Right renal cortex interstitium (tissue), 3 donors: ENCODE results near the gene OR52N2. TPM values are rescaled to one million over a fixed set of nuclear protein-coding genes. Genes with fewer than 3 reads are reported as not detected.

Source experiments
- polyA plus RNA-seq, 3 donors: library from polyadenylated mRNA; unstranded; fragments of 120-200 nt; gene quantifications; one replicate each; pipeline ENCODE4 v1.2.1, GENCODE V29; 2013; ENCODE audit not compliant: insufficient read length in 3 of 3

Gene OR52N2
- polyA plus RNA-seq, 3 donors = not detected

Other genes starting within 250 kb of the OR52N2 start
- gene OR52B6, start 228.0 kb upstream of the OR52N2 start, polyA plus RNA-seq = not detected
- 10 to 100 TPM; 15.8 to 64.3 (median 50.1) TPM for gene TRIM6, start 212.3 kb upstream of the OR52N2 start, polyA plus RNA-seq
- gene TRIM34, start 183.9 kb upstream of the OR52N2 start, polyA plus RNA-seq = 10 to 100 TPM in 1 of 3 donors, 1 to 10 TPM in 2; 6.7 to 11.4 (median 8.8) TPM
- gene TRIM5, start 123.8 kb upstream of the OR52N2 start, polyA plus RNA-seq = 10 to 100 TPM; 35.7 to 44.1 (median 44.0) TPM
- 1 to 10 TPM; 7.0 to 9.9 (median 7.3) TPM for gene TRIM22, start 119.1 kb upstream of the OR52N2 start, polyA plus RNA-seq
- gene OR56B1, start 72.5 kb upstream of the OR52N2 start, polyA plus RNA-seq = not detected
- gene OR52N4, start 54.7 kb upstream of the OR52N2 start, polyA plus RNA-seq = not detected
- not detected for gene OR52N5, start 25.6 kb upstream of the OR52N2 start, polyA plus RNA-seq
- gene OR52N1, start 17.7 kb upstream of the OR52N2 start, polyA plus RNA-seq = not detected
- not detected for gene OR52E6, start 33.0 kb downstream of the OR52N2 start, polyA plus RNA-seq
- gene OR52E8, start 48.8 kb downstream of the OR52N2 start, polyA plus RNA-seq = not detected
- not detected for gene OR52E4, start 71.7 kb downstream of the OR52N2 start, polyA plus RNA-seq
- not detected for gene OR52E5, start 84.3 kb downstream of the OR52N2 start, polyA plus RNA-seq
- gene OR56A3, start 133.3 kb downstream of the OR52N2 start, polyA plus RNA-seq = not detected
- not detected for gene OR56A5, start 159.6 kb downstream of the OR52N2 start, polyA plus RNA-seq
- gene OR52L1, start 178.1 kb downstream of the OR52N2 start, polyA plus RNA-seq = not detected
- gene OR56A4, start 198.0 kb downstream of the OR52N2 start, polyA plus RNA-seq = under 1 TPM in 2 of 3 donors, not detected in 1; 0.04 to 0.06 TPM
- not detected for gene OR56A1, start 221.8 kb downstream of the OR52N2 start, polyA plus RNA-seq